H1 (cell line): ENCODE results near the gene TRIM28. TPM values are rescaled to one million over a fixed set of nuclear protein-coding genes. Genes with fewer than 3 reads are reported as not detected.

ENCODE experiments used
- CTCF ChIA-PET: fragments of 300-600 bp; sonication (Branson Sonifier 250); formaldehyde crosslinking; loops from one replicate; lab custom pipeline; 2021; ENCODE audit not compliant: partially characterized antibody; lab: Charles Lee
- POLR2A ChIA-PET: fragments of 300-600 bp; sonication (Branson Sonifier 250); formaldehyde crosslinking; loops from one replicate; lab custom pipeline; 2021; ENCODE audit warnings: inconsistent platforms; ENCODE audit not compliant: partially characterized antibody; lab: Charles Lee
- DNase-seq, 2 experiments: peaks; one replicate each; pipeline versions ENCODE4 v3.0.0 to v3.0.0-alpha.2; 2010 to 2022; ENCODE audit warnings: low spot score in 2 of 2, low read depth in 1 of 2, mixed read lengths in 1 of 2
- FAIRE-seq: peaks from 2 replicates; lab custom pipeline; 2011; peaks lifted over from hg19 to GRCh38; lab: Jason Lieb, UNC
- H2AFZ ChIP-seq: 2 replicates; pipeline ENCODE4 v1.8.1; 2012; ENCODE audit warnings: low read length, inconsistent platforms
- H2AK5ac ChIP-seq: 2 replicates; pipeline ENCODE4 v1.6.1; 2013; ENCODE audit warnings: low read depth, low read length
- H2BK120ac ChIP-seq: replicated peaks from 2 replicates; pipeline ENCODE3; 2013; ENCODE audit warnings: low read depth, low read length, inconsistent platforms
- H2BK12ac ChIP-seq: 2 replicates; pipeline ENCODE4 v1.6.1; 2013; ENCODE audit warnings: low read depth, low read length
- H2BK15ac ChIP-seq: 2 replicates; pipeline ENCODE4 v1.6.1; 2013; ENCODE audit warnings: low read length
- H2BK20ac ChIP-seq: 2 replicates; pipeline ENCODE4 v1.6.1; 2013; ENCODE audit warnings: low read length
- H2BK5ac ChIP-seq: 2 replicates; pipeline ENCODE4 v1.6.1; 2013; ENCODE audit warnings: low read depth, low read length
- H3K14ac ChIP-seq: 2 replicates; pipeline ENCODE4 v1.6.1; 2013; ENCODE audit warnings: inconsistent platforms; ENCODE audit not compliant: insufficient read length
- H3K18ac ChIP-seq: 2 replicates; pipeline ENCODE4 v1.6.1; 2013; ENCODE audit warnings: low read length; ENCODE audit errors: extremely low read depth
- H3K23ac ChIP-seq: 2 replicates; pipeline ENCODE4 v1.6.1; 2013; ENCODE audit warnings: inconsistent platforms; ENCODE audit not compliant: insufficient read length
- H3K23me2 ChIP-seq: 2 replicates; pipeline ENCODE4 v1.6.1; 2013; ENCODE audit warnings: low read depth, low read length
- H3K27ac ChIP-seq: 2 replicates; pipeline ENCODE4 v1.6.1; 2011; ENCODE audit warnings: low read depth, low read length, inconsistent platforms
- H3K27me3 ChIP-seq, 4 experiments: replicated peaks in 1 of 4; 1 replicate in 1 of 4; 2 replicates in 3 of 4; pipeline versions ENCODE4 v1.6.1 to v1.8.1; 2011 to 2013; ENCODE audit warnings: low read length in 3 of 4, mild to moderate bottlenecking in 3 of 4, inconsistent platforms in 2 of 4, mixed read lengths in 2 of 4, moderate library complexity in 1 of 4; ENCODE audit not compliant: control insufficient read depth in 3 of 4, insufficient read depth in 3 of 4; ENCODE audit errors: extremely low read depth in 1 of 4
- H3K36me3 ChIP-seq, 4 experiments: 2 replicates each; pipeline versions ENCODE4 v1.6.1 to v1.8.1; 2011 to 2013; ENCODE audit warnings: mild to moderate bottlenecking in 4 of 4, low read length in 3 of 4, moderate library complexity in 2 of 4, control low read depth in 1 of 4, inconsistent platforms in 1 of 4; ENCODE audit not compliant: insufficient read depth in 4 of 4, control insufficient read depth in 2 of 4
- H3K4ac ChIP-seq: replicated peaks from 2 replicates; pipeline ENCODE3; 2013; ENCODE audit warnings: low read length, low read depth, mixed read lengths, inconsistent platforms; ENCODE audit not compliant: insufficient read length
- H3K4me1 ChIP-seq, 4 experiments: replicated peaks in 1 of 4; 1 replicate in 1 of 4; 2 replicates in 3 of 4; pipeline versions ENCODE4 v1.6.1 to v1.8.1; 2011 to 2013; ENCODE audit warnings: low read length in 3 of 4, inconsistent platforms in 2 of 4, mixed read lengths in 1 of 4; ENCODE audit not compliant: insufficient read depth in 4 of 4, control insufficient read depth in 3 of 4
- H3K4me2 ChIP-seq, 2 experiments: 2 replicates each; pipeline versions ENCODE4 v1.6.1 to v1.8.1; 2011 to 2013; ENCODE audit warnings: low read depth in 2 of 2, low read length in 2 of 2, control low read depth in 1 of 2, inconsistent platforms in 1 of 2, mild to moderate bottlenecking in 1 of 2; ENCODE audit not compliant: insufficient read depth in 1 of 2
- H3K4me3 ChIP-seq, 4 experiments: fragments of 200-600, 300-600 bp in 1 of 4; sonication (generic), shearing (Covaris generic), sonication (Bioruptor Twin) in 1 of 4; 2 replicates each; pipeline versions ENCODE4 v1.5.1 to v1.8.1; 2011 to 2016; ENCODE audit warnings: low read length in 4 of 4, low read depth in 3 of 4, control low read depth in 2 of 4, inconsistent platforms in 2 of 4, mild to moderate bottlenecking in 2 of 4, mixed read lengths in 1 of 4, moderate library complexity in 1 of 4; ENCODE audit not compliant: insufficient read depth in 2 of 4; ENCODE audit errors: extremely low read depth in 1 of 4
- H3K56ac ChIP-seq: replicated peaks from 2 replicates; pipeline ENCODE3; 2013; ENCODE audit warnings: low read depth, mild to moderate bottlenecking, mixed read lengths, low read length, inconsistent platforms; ENCODE audit not compliant: insufficient read length
- H3K79me1 ChIP-seq: 2 replicates; pipeline ENCODE4 v1.6.1; 2013; ENCODE audit warnings: low read depth, low read length, control low read depth
- H3K79me2 ChIP-seq, 2 experiments: 2 replicates each; pipeline versions ENCODE4 v1.6.1 to v1.8.1; 2012 to 2013; ENCODE audit warnings: low read length in 2 of 2, mild to moderate bottlenecking in 2 of 2, inconsistent platforms in 1 of 2; ENCODE audit not compliant: insufficient read depth in 2 of 2, control insufficient read depth in 1 of 2
- H3K9ac ChIP-seq, 4 experiments: replicated peaks in 1 of 4; 1 replicate in 1 of 4; 2 replicates in 3 of 4; pipeline versions ENCODE4 v1.6.1 to v1.8.1; 2011 to 2013; ENCODE audit warnings: low read depth in 3 of 4, low read length in 3 of 4, control low read depth in 2 of 4, mild to moderate bottlenecking in 2 of 4, moderate library complexity in 2 of 4, inconsistent platforms in 1 of 4; ENCODE audit errors: extremely low read depth in 1 of 4
- H3K9me3 ChIP-seq, 2 experiments: 2 replicates each; pipeline versions ENCODE4 v1.6.1 to v1.8.1; 2012 to 2013; ENCODE audit warnings: mild to moderate bottlenecking in 2 of 2, moderate library complexity in 2 of 2, control low read depth in 1 of 2, inconsistent platforms in 1 of 2, low read depth in 1 of 2, low read length in 1 of 2, mixed read lengths in 1 of 2; ENCODE audit not compliant: insufficient read depth in 2 of 2
- H4K20me1 ChIP-seq, 2 experiments: replicated peaks in 1 of 2; 2 replicates each; pipeline versions ENCODE3 to v1.8.1; 2011 to 2013; ENCODE audit warnings: inconsistent platforms in 2 of 2, low read length in 2 of 2, mild to moderate bottlenecking in 1 of 2; ENCODE audit not compliant: insufficient read depth in 2 of 2, control insufficient read depth in 1 of 2
- H4K5ac ChIP-seq: 2 replicates; pipeline ENCODE4 v1.6.1; 2013; ENCODE audit warnings: low read length, low read depth, mixed read lengths, inconsistent platforms; ENCODE audit not compliant: insufficient read length
- H4K8ac ChIP-seq: 2 replicates; pipeline ENCODE4 v1.8.0; 2013; ENCODE audit warnings: mild to moderate bottlenecking, moderate library complexity, low read length, inconsistent platforms; ENCODE audit not compliant: insufficient read depth; ENCODE audit errors: extremely low read depth
- H4K91ac ChIP-seq: replicated peaks from 2 replicates; pipeline ENCODE3; 2013; ENCODE audit warnings: low read length, mixed read lengths, inconsistent platforms; ENCODE audit not compliant: insufficient read length
- ASH2L ChIP-seq: fragments of 200-600, 300-600 bp; sonication (generic); IDR thresholded peaks from one replicate; pipeline ENCODE4 v1.7.1; 2017; ENCODE audit warnings: low read length
- EGR1 ChIP-seq: IDR thresholded peaks from 2 replicates; pipeline ENCODE4 v1.6.1; 2011; ENCODE audit warnings: low read depth, low read length, borderline replicate concordance
- HDAC2 ChIP-seq, 2 experiments: fragments of 300-600 bp in 1 of 2; sonication (generic) in 1 of 2; IDR thresholded peaks; 2 replicates each; pipeline ENCODE4 v1.6.1; 2011 to 2012; ENCODE audit warnings: low read depth in 2 of 2, low read length in 2 of 2, mild to moderate bottlenecking in 2 of 2, moderate library complexity in 2 of 2, borderline replicate concordance in 1 of 2, inconsistent platforms in 1 of 2
- KDM4A ChIP-seq: IDR thresholded peaks from one replicate; pipeline ENCODE4 v1.7.1; 2012; ENCODE audit warnings: low read depth, mild to moderate bottlenecking, moderate library complexity, low read length, inconsistent platforms; ENCODE audit not compliant: severe bottlenecking
- NRF1 ChIP-seq: IDR thresholded peaks from 2 replicates; pipeline ENCODE4 v1.6.1; 2011; ENCODE audit warnings: mild to moderate bottlenecking, low read depth, low read length, improper control_type of control experiment
- POU5F1 ChIP-seq: IDR thresholded peaks from 2 replicates; pipeline ENCODE4 v1.6.1; 2011; ENCODE audit warnings: low read depth, mild to moderate bottlenecking, low read length, moderate library complexity
- RAD21 ChIP-seq, 2 experiments: IDR thresholded peaks in 1 of 2; conservative IDR thresholded peaks in 1 of 2; 2 replicates each; pipeline ENCODE4 v1.6.1; 2011; ENCODE audit warnings: low read depth in 2 of 2, low read length in 2 of 2, improper control_type of control experiment in 1 of 2, inconsistent platforms in 1 of 2, mild to moderate bottlenecking in 1 of 2, moderate library complexity in 1 of 2
- RNF2 ChIP-seq: fragments of 200-900, 300-1000 bp; sonication (generic); IDR thresholded peaks from 2 replicates; pipeline ENCODE4 v1.7.1; 2016; ENCODE audit warnings: borderline replicate concordance, low read depth, mild to moderate bottlenecking, antibody characterized with exemption, low read length; ENCODE audit not compliant: poor library complexity, severe bottlenecking; ENCODE audit errors: missing control alignments
- TAF1 ChIP-seq: IDR thresholded peaks from 2 replicates; pipeline ENCODE4 v1.6.1; 2011; ENCODE audit warnings: mild to moderate bottlenecking, low read depth, low read length
- TEAD4 ChIP-seq: IDR thresholded peaks from 2 replicates; pipeline ENCODE4 v1.6.1; 2012; ENCODE audit warnings: low read depth, low read length, inconsistent platforms, mixed read lengths
- YY1 ChIP-seq: IDR thresholded peaks from 2 replicates; pipeline ENCODE4 v1.6.1; 2011; ENCODE audit warnings: low read depth, mild to moderate bottlenecking, low read length
- WGBS, 2 experiments: shearing (Covaris generic) in 1 of 2; methylation state at CpG; one replicate each; pipeline versions ENCODE4 v1.1.6 to v1.1.7; 2013 to 2015; ENCODE audit warnings: low lambda C conversion rate in 2 of 2, mixed read lengths in 2 of 2, inconsistent platforms in 1 of 2, low coverage in 1 of 2, missing lambda C conversion rate in 1 of 2; ENCODE audit not compliant: insufficient replicate concordance in 2 of 2, insufficient coverage in 1 of 2, insufficient read length in 1 of 2; ENCODE audit errors: extremely low coverage in 1 of 2, missing lambda C conversion rate in 1 of 2; 5-methylcytosine and 5-hydroxymethylcytosine counted together
- polyA plus RNA-seq, 7 experiments: library from polyadenylated mRNA; depleted of rRNA in 3 of 7; stranded (reverse) in 5 of 7; unstranded in 2 of 7; fragments of >200 nt in 5 of 7; fragments of 200-250 nt in 2 of 7; gene quantifications; 1 replicate in 5 of 7; 2 replicates in 1 of 7; 4 replicates in 1 of 7; pipeline versions ENCODE4 v1.2.1 to v1.2.3, GENCODE V29; 2011 to 2013; ENCODE audit warnings: missing spikeins in 2 of 7, mixed read lengths in 2 of 7
- total RNA-seq: library from RNA; stranded (reverse); fragmentation: NEBNext Ultra II Directional; extraction: Animal tissue kit (Norgen Biotek cat#: 25700); gene quantifications from 2 replicates; pipeline ENCODE4 v1.2.1, GENCODE V29; 2021
- TF ChIP-seq, protein P1 (sequence below): IDR thresholded peaks from 2 replicates; pipeline ENCODE4 v1.6.1; 2011; ENCODE audit warnings: low read length, improper control_type of control experiment

The TRIM28 gene
- total and polyA plus RNA-seq, 2 of the 8 experiments (the other 6 are each of a cell fraction or from before 2014, with no cell fraction given) = 1,433 to 1,442 TPM

DNA sequence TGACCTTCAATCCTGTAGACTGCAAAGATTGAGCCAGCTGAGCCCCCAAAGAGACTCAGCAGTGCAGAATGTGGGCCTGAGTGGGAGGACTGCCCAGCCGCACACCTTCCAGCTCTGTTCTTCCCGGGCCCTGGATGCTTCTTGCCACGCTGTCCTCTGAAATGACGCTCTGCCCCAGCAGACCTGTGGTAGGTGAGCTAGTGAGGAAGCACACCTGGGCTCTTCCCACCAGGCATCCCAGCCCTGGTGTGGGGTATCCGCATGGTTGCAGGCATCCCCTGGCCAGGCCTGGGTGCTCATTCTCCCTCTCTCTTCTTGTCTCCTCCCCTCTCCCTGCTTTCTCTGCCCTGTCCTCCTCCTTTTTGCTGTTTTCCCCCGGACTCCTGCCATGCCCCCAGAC, 39.1 kb downstream of the TRIM28 start:
- Histone ChIP-seq H4K8ac (no peak overlapping the region), H4K5ac (no peak overlapping the region), H2BK20ac (no peak overlapping the region), H3K9ac (no peak overlapping the region), H3K23ac (no peak overlapping the region), H2AK5ac (no peak overlapping the region), H3K9me3 (no peaks in the 10 kb centered on the region), H3K4me3 (no peak overlapping the region), H3K4ac (no peak overlapping the region), H3K27ac (no peak overlapping the region), H3K56ac (no peak overlapping the region), H3K4me1 (peaks cover 0 to 6% (median 0%) of the 10 kb centered on the region in 4 experiments; a peak in 3 of 7 replicates), H3K4me2 (no peak overlapping the region), H4K20me1 (peaks cover 0 to 17% of the 10 kb centered on the region in 2 experiments), H3K23me2 (no peaks in the 10 kb centered on the region; the same call in 1 of the 2 replicates), H3K36me3 (peaks cover 0 to 3% (median 0%) of the 10 kb centered on the region in 4 experiments; a peak in 1 of 8 replicates), H3K27me3 (no peaks in the 10 kb centered on the region), H2BK5ac (no peak overlapping the region), H4K91ac (no peak overlapping the region), H3K14ac (no peak overlapping the region), H2BK15ac (no peak overlapping the region), H3K18ac (no peak overlapping the region), H2AFZ (no peak overlapping the region), H2BK12ac (0 out of 2 replicates have a peak overlapping the region, but pooled peaks have one; percentile 17), H3K79me1 (0 out of 2 replicates have a peak, but pooled peaks cover 3% of the 10 kb centered on the region), H2BK120ac (no peak overlapping the region), H3K79me2 (peaks cover 0 to 3% of the 10 kb centered on the region in 2 experiments; a peak in 1 of 4 replicates)
- DNase-seq = no peak
- ChIA-PET CTCF (interaction anchor here (1.3 to 2.5 kb wide), 2 partner anchors 23 to 62 kb away, joined by 3 to 20 read pairs; partner anchors contain the start of gene ZBTB45), POLR2A (interaction anchor here (1.1 kb wide), 1 partner anchor 63 kb away, joined by 3 read pairs; the partner anchor contains the start of gene ZBTB45)
- no peak for FAIRE-seq
- WGBS, 2 experiments = 85% methylated on average over 6 of the region's 6 CpGs; no CpG with 5 or more reads in 1 of the 2 experiments
- no peak for TF ChIP-seq ASH2L
- no peak for TF ChIP-seq RNF2
- TF ChIP-seq HDAC2 (IDR thresholded peaks at IDR 0.05; ENCODE audit: borderline replicate concordance in 1 of 2, low read depth in 2 of 2, low read length in 2 of 2) = no peak
- no peak for TF ChIP-seq TAF1
- no peak for TF ChIP-seq YY1
- TF ChIP-seq POU5F1 = no peak
- no peak for TF ChIP-seq KDM4A
- no peak for TF ChIP-seq RAD21 (IDR thresholded peaks at IDR 0.05 in 1 of 2, conservative IDR thresholded peaks at IDR 0.05 in 1 of 2; ENCODE audit: low read depth in 2 of 2, low read length in 2 of 2)
- TF ChIP-seq, protein P1, sequence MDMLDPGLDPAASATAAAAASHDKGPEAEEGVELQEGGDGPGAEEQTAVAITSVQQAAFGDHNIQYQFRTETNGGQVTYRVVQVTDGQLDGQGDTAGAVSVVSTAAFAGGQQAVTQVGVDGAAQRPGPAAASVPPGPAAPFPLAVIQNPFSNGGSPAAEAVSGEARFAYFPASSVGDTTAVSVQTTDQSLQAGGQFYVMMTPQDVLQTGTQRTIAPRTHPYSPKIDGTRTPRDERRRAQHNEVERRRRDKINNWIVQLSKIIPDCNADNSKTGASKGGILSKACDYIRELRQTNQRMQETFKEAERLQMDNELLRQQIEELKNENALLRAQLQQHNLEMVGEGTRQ = no peak
- TF ChIP-seq NRF1 = no peak
- no peak for TF ChIP-seq TEAD4
- TF ChIP-seq EGR1 = no peak
